WTC11 (cell line): Measurements from ENCODE around the gene ZNF534.

Experiments
- CREB1 ChIP-seq: sonication (generic); formaldehyde crosslinking; IDR thresholded peaks from 2 replicates; pipeline ENCODE4 v1.8.0; 2023; ENCODE audit warnings: mild to moderate bottlenecking, missing genetic modification reagents
- CTCF ChIP-seq: fragments of 200-600 bp; IDR thresholded peaks from 2 replicates; pipeline ENCODE4 v1.8.0; 2022; ENCODE audit warnings: antibody characterized with exemption
- SMAD4 ChIP-seq: sonication (generic); formaldehyde crosslinking; IDR thresholded peaks from 2 replicates; pipeline ENCODE4 v1.8.0; 2022; ENCODE audit warnings: mild to moderate bottlenecking, missing genetic modification reagents
- ZNF416 ChIP-seq: fragments of 250-450 bp; sonication (Bioruptor Pico); IDR thresholded peaks from 2 replicates; pipeline ENCODE4 v1.9.0; 2021; ENCODE audit warnings: mild to moderate bottlenecking, inconsistent platforms

- no peak for TF ChIP-seq CTCF
- TF ChIP-seq CREB1 (CRISPR knock-in tag), result no peak
- TF ChIP-seq SMAD4 (CRISPR knock-in tag), result no peak
- TF ChIP-seq ZNF416 (CRISPR knock-in tag), result no peak
Measured at GRCh38 chr19:52498571-52498970, 69.6 kb downstream of the ZNF534 start.
